PC-3 (cell line): Measurements from ENCODE around the gene PGM2L1. TPM values are rescaled to one million over a fixed set of nuclear protein-coding genes. Genes with fewer than 3 reads are reported as not detected.

Experiments used
- ATAC-seq: fragments of 200-7000 bp; cut with Tn5 transposase; 2 replicates; pipeline ENCODE4 v1.9.1; 2020; ENCODE audit warnings: mild to moderate bottlenecking, moderate library complexity
- BruUV-seq: library from RNA; stranded (reverse); fragments of 400-500 nt; replicated peaks from 2 replicates; lab custom pipeline; 2021; lab: Mats Ljungman, UMichigan
- CTCF ChIA-PET: fragments of 300-600 bp; sonication (Branson Sonifier 250); formaldehyde crosslinking; loops from one replicate; lab custom pipeline; 2022; ENCODE audit warnings: antibody characterized with exemption; lab: Charles Lee
- POLR2A ChIA-PET: fragments of 300-600 bp; sonication (Branson Sonifier 250); formaldehyde crosslinking; loops from one replicate; lab custom pipeline; 2022; ENCODE audit warnings: antibody characterized with exemption; ENCODE audit not compliant: unreplicated experiment; lab: Charles Lee
- DNase-seq: peaks from one replicate; pipeline ENCODE4 v3.0.0-alpha.2; 2015
- H2AFZ ChIP-seq: fragments of 300-600 bp; sonication (generic); 2 replicates; pipeline ENCODE4 v1.6.0; 2016; ENCODE audit warnings: antibody characterized with exemption, low read length
- H3F3A ChIP-seq: fragments of 300-600 bp; sonication (generic); one replicate; pipeline ENCODE4 v1.6.0; 2017; ENCODE audit warnings: antibody characterized with exemption, low read length, control low read depth, mild to moderate bottlenecking; ENCODE audit not compliant: unreplicated experiment
- H3K27ac ChIP-seq: fragments of 300-600 bp; sonication (generic); 2 replicates; pipeline ENCODE4 v1.5.1; 2016; ENCODE audit warnings: mild to moderate bottlenecking, low read length
- H3K27me3 ChIP-seq: fragments of 300-600 bp; sonication (generic); 2 replicates; pipeline ENCODE4 v1.6.1; 2016; ENCODE audit warnings: low read length, mixed read lengths
- H3K36me3 ChIP-seq: fragments of 300-600 bp; sonication (generic); 2 replicates; pipeline ENCODE4 v1.6.1; 2016; ENCODE audit warnings: low read depth, mixed run types, low read length, mixed read lengths
- H3K4me1 ChIP-seq: fragments of 300-600 bp; sonication (generic); 2 replicates; pipeline ENCODE4 v1.5.1; 2016; ENCODE audit warnings: low read length; ENCODE audit not compliant: insufficient read depth
- H3K4me2 ChIP-seq: fragments of 300-600 bp; sonication (generic); 2 replicates; pipeline ENCODE4 v1.6.0; 2016; ENCODE audit warnings: low read length
- H3K4me3 ChIP-seq: fragments of 300-600 bp; sonication (generic); 2 replicates; pipeline ENCODE4 v1.5.1; 2016; ENCODE audit warnings: mild to moderate bottlenecking, low read length, mixed read lengths
- H3K79me2 ChIP-seq: fragments of 300-600 bp; sonication (generic); 2 replicates; pipeline ENCODE4 v1.6.1; 2017; ENCODE audit warnings: low read length, mixed read lengths
- H3K9ac ChIP-seq: fragments of 300-600 bp; sonication (generic); 2 replicates; pipeline ENCODE4 v1.6.0; 2016; ENCODE audit warnings: mild to moderate bottlenecking, low read length
- H3K9me2 ChIP-seq: fragments of 300-600 bp; sonication (generic); replicated peaks from 2 replicates; pipeline ENCODE4 v1.6.1; 2016; ENCODE audit warnings: mixed run types, low read length, mixed read lengths
- H3K9me3 ChIP-seq: fragments of 300-600 bp; sonication (generic); 2 replicates; pipeline ENCODE4 v1.6.1; 2016; ENCODE audit warnings: low read length, mixed read lengths
- H4K20me1 ChIP-seq: fragments of 300-600 bp; sonication (generic); 2 replicates; pipeline ENCODE4 v1.6.1; 2016; ENCODE audit warnings: low read length, mixed read lengths
- CTCF ChIP-seq: fragments of 300-600 bp; sonication (generic); conservative IDR thresholded peaks from 2 replicates; pipeline ENCODE4 v1.5.1; 2017; ENCODE audit warnings: antibody characterized with exemption, low read depth, mild to moderate bottlenecking, low read length
- EZH2 ChIP-seq: fragments of 300-600 bp; sonication (generic); IDR thresholded peaks from one replicate; pipeline ENCODE4 v1.6.1; 2017; ENCODE audit warnings: antibody characterized with exemption, mild to moderate bottlenecking, low read length; ENCODE audit not compliant: unreplicated experiment
- EZH2phosphoT487 ChIP-seq: fragments of 300-600 bp; sonication (generic); IDR thresholded peaks from 2 replicates; pipeline ENCODE4 v1.6.1; 2018; ENCODE audit warnings: mild to moderate bottlenecking, antibody characterized with exemption, low read length, borderline replicate concordance
- intact Hi-C: fragments of 100-400 bp; cut with micrococcal nuclease; formaldehyde crosslinking; loops from 2 replicates; pipeline ENCODE4 v1.9.0; 2023
- total RNA-seq: library from RNA; depleted of rRNA; stranded (reverse); fragments of >200 nt; gene quantifications from 2 replicates; pipeline ENCODE4 v1.2.3, GENCODE V29; 2014

The PGM2L1 gene
- total RNA-seq, 1 experiment from 2014 or later, result 1.9 TPM

GRCh38 chr11:74391193-74391592 is 7.0 kb downstream of the PGM2L1 start:
- no peak for ATAC-seq
- H3K9me3 ChIP-seq, result no peaks in the 10 kb centered on the region
- TF ChIP-seq EZH2phosphoT487 (no peak), CTCF (no peak), EZH2 (no peak)

GRCh38 chr11:74390697-74391096 is 7.5 kb downstream of the PGM2L1 start:
- H3K36me3 ChIP-seq, result no peaks in the 10 kb centered on the region
- H3K4me1 ChIP-seq, result peaks cover 4% of the 10 kb centered on the region
- POLR2A ChIA-PET, result no interaction called here
- no peak overlapping the region for H3K4me2 ChIP-seq
- no peak overlapping the region for H2AFZ ChIP-seq
- BruUV-seq, result no TSS peak
- no peaks in the 10 kb centered on the region for H3K9me3 ChIP-seq
- TF ChIP-seq EZH2 (no peak), CTCF (no peak), EZH2phosphoT487 (no peak)
- no peak overlapping the region for H3K9ac ChIP-seq
- intact Hi-C loops, result no loop called here
- H3K79me2 ChIP-seq, result no peaks in the 10 kb centered on the region
- ATAC-seq (no peak), DNase-seq (no peak)
- H3K4me3 ChIP-seq, result no peak overlapping the region
- H3K9me2 ChIP-seq, result no peaks in the 10 kb centered on the region
- H3K27me3 ChIP-seq, result no peaks in the 10 kb centered on the region
- CTCF ChIA-PET, result interaction anchor here (0.7 to 1.4 kb wide), 3 partner anchors 27 to 52 kb away, joined by 3 to 4 read pairs (median 4); no protein-coding TSS in a partner anchor
- no peaks in the 10 kb centered on the region for H3F3A ChIP-seq
- H3K27ac ChIP-seq, result no peak overlapping the region
- H4K20me1 ChIP-seq, result no peaks in the 10 kb centered on the region

More at GRCh38 chr11:74391193-74391592, 7.0 kb downstream of the PGM2L1 start:
- Histone ChIP-seq H3K9ac (no peak overlapping the region), H3K27me3 (no peaks in the 10 kb centered on the region), H3F3A (no peaks in the 10 kb centered on the region), H3K9me2 (no peaks in the 10 kb centered on the region), H2AFZ (no peak overlapping the region), H4K20me1 (no peaks in the 10 kb centered on the region), H3K36me3 (no peaks in the 10 kb centered on the region), H3K79me2 (no peaks in the 10 kb centered on the region), H3K4me3 (no peak overlapping the region), H3K4me1 (peaks cover 4% of the 10 kb centered on the region), H3K4me2 (no peak overlapping the region), H3K27ac (no peak overlapping the region)
- intact Hi-C loops, result no loop called here
- CTCF ChIA-PET, result interaction anchor here (0.7 to 1.4 kb wide), 2 partner anchors 27 to 51 kb away, joined by 3 to 4 read pairs; no protein-coding TSS in a partner anchor
- DNase-seq, result no peak
- no TSS peak for BruUV-seq
- POLR2A ChIA-PET, result no interaction called here

- DNase-seq (peak; percentile 87), ATAC-seq (peak; percentile 95)
- CTCF ChIA-PET, result interaction anchor here (0.5 to 2.0 kb wide), 12 partner anchors 10 to 366 kb away, joined by 3 to 30 read pairs (median 3); no protein-coding TSS in a partner anchor
- Histone ChIP-seq H3K9ac (no peak overlapping the region), H3K79me2 (no peaks in the 10 kb centered on the region), H3K9me3 (no peaks in the 10 kb centered on the region), H3K4me2 (peak overlapping the region; percentile 3; the same call in 1 of the 2 replicates), H3K4me3 (no peak overlapping the region), H2AFZ (no peak overlapping the region), H3K27ac (no peak overlapping the region), H4K20me1 (no peaks in the 10 kb centered on the region), H3K9me2 (no peaks in the 10 kb centered on the region), H3F3A (no peaks in the 10 kb centered on the region), H3K27me3 (no peaks in the 10 kb centered on the region), H3K36me3 (no peaks in the 10 kb centered on the region), H3K4me1 (peaks cover 4% of the 10 kb centered on the region)
- no peak for TF ChIP-seq EZH2phosphoT487
- no peak for TF ChIP-seq EZH2
- peak; percentile 98 for TF ChIP-seq CTCF
- intact Hi-C loops, result loop anchor here (1.0 to 2.0 kb wide), 4 partner anchors 54 to 182 kb away; no protein-coding TSS in a partner anchor
- POLR2A ChIA-PET, result no interaction called here
- BruUV-seq, result no TSS peak
These were observed 9.4 kb downstream of the PGM2L1 start for GRCh38 chr11:74388678-74389327.
